MM.1S (cell line): ENCODE data around the gene WRAP73.

Experiments used
- DNase-seq: peaks from one replicate; pipeline ENCODE4 v3.0.0-alpha.2; 2015
- H2AFZ ChIP-seq: fragments of 300-600 bp; sonication (generic); 2 replicates; pipeline ENCODE4 v1.6.0; 2016; ENCODE audit warnings: antibody characterized with exemption, low read length
- H3F3A ChIP-seq: fragments of 300-600 bp; sonication (generic); 2 replicates; pipeline ENCODE4 v1.6.1; 2016; ENCODE audit warnings: mild to moderate bottlenecking, antibody characterized with exemption, low read length, moderate library complexity, mixed read lengths; ENCODE audit not compliant: insufficient read depth
- H3K27ac ChIP-seq: fragments of 300-600 bp; sonication (generic); 2 replicates; pipeline ENCODE4 v1.5.1; 2016; ENCODE audit warnings: mild to moderate bottlenecking, low read length
- H3K27me3 ChIP-seq: fragments of 300-600 bp; sonication (generic); replicated peaks from 2 replicates; pipeline ENCODE4 v1.6.0; 2016; ENCODE audit warnings: low read length; ENCODE audit not compliant: insufficient read depth
- H3K36me3 ChIP-seq: fragments of 300-600 bp; sonication (generic); replicated peaks from 2 replicates; pipeline ENCODE4 v1.6.1; 2016; ENCODE audit warnings: mild to moderate bottlenecking, low read length, mixed read lengths; ENCODE audit not compliant: insufficient read depth
- H3K4me1 ChIP-seq: fragments of 300-600 bp; sonication (generic); 2 replicates; pipeline ENCODE4 v1.6.1; 2016; ENCODE audit warnings: low read length, mixed read lengths
- H3K4me2 ChIP-seq: fragments of 300-600 bp; sonication (generic); 2 replicates; pipeline ENCODE4 v1.6.0; 2016; ENCODE audit warnings: low read depth, low read length
- H3K4me3 ChIP-seq: fragments of 300-600 bp; sonication (generic); 2 replicates; pipeline ENCODE4 v1.5.1; 2016; ENCODE audit warnings: low read length, mixed read lengths
- H3K79me2 ChIP-seq: fragments of 300-600 bp; sonication (generic); 2 replicates; pipeline ENCODE4 v1.6.1; 2016; ENCODE audit warnings: mixed run types, low read length, mixed read lengths
- H3K9ac ChIP-seq: fragments of 300-600 bp; sonication (generic); 2 replicates; pipeline ENCODE4 v1.6.1; 2016; ENCODE audit warnings: low read length, mixed read lengths
- H3K9me2 ChIP-seq: fragments of 300-600 bp; sonication (generic); replicated peaks from 2 replicates; pipeline ENCODE4 v1.6.1; 2016; ENCODE audit warnings: mild to moderate bottlenecking, low read length, mixed read lengths; ENCODE audit not compliant: insufficient read depth
- H3K9me3 ChIP-seq: fragments of 300-600 bp; sonication (generic); replicated peaks from 2 replicates; pipeline ENCODE4 v1.6.1; 2016; ENCODE audit warnings: mild to moderate bottlenecking, low read length, mixed read lengths; ENCODE audit not compliant: insufficient read depth
- H4K20me1 ChIP-seq: fragments of 300-600 bp; sonication (generic); 2 replicates; pipeline ENCODE4 v1.6.1; 2016; ENCODE audit warnings: mild to moderate bottlenecking, low read length, moderate library complexity, mixed read lengths; ENCODE audit not compliant: insufficient read depth
- EZH2 ChIP-seq: fragments of 300-600 bp; sonication (generic); optimal IDR thresholded peaks from 2 replicates; pipeline ENCODE3; 2017; ENCODE audit warnings: low read depth, mild to moderate bottlenecking, antibody characterized with exemption, low read length, mixed read lengths
- EZH2phosphoT487 ChIP-seq: fragments of 300-600 bp; sonication (generic); IDR thresholded peaks from 2 replicates; pipeline ENCODE4 v1.6.1; 2018; ENCODE audit warnings: antibody characterized with exemption, low read length
- TF ChIP-seq, protein P1 (sequence below): fragments of 300-600 bp; sonication (generic); IDR thresholded peaks from 2 replicates; pipeline ENCODE4 v1.5.1; 2016; ENCODE audit warnings: antibody characterized with exemption, low read length, mixed read lengths

WRAP73 gene

GRCh38 chr1:3593745-3594144, 56.2 kb downstream of the WRAP73 start:
- Histone ChIP-seq H2AFZ (no peak overlapping the region), H3K9ac (no peak overlapping the region), H3F3A (no peaks in the 10 kb centered on the region), H4K20me1 (no peaks in the 10 kb centered on the region), H3K9me3 (no peaks in the 10 kb centered on the region), H3K4me2 (no peak overlapping the region), H3K27ac (no peak overlapping the region), H3K27me3 (peaks cover 93% of the 10 kb centered on the region), H3K4me3 (no peak overlapping the region), H3K79me2 (no peaks in the 10 kb centered on the region), H3K36me3 (no peaks in the 10 kb centered on the region), H3K9me2 (no peaks in the 10 kb centered on the region), H3K4me1 (0 out of 2 replicates have a peak, but pooled peaks cover 9% of the 10 kb centered on the region)
- TF ChIP-seq, protein P1, sequence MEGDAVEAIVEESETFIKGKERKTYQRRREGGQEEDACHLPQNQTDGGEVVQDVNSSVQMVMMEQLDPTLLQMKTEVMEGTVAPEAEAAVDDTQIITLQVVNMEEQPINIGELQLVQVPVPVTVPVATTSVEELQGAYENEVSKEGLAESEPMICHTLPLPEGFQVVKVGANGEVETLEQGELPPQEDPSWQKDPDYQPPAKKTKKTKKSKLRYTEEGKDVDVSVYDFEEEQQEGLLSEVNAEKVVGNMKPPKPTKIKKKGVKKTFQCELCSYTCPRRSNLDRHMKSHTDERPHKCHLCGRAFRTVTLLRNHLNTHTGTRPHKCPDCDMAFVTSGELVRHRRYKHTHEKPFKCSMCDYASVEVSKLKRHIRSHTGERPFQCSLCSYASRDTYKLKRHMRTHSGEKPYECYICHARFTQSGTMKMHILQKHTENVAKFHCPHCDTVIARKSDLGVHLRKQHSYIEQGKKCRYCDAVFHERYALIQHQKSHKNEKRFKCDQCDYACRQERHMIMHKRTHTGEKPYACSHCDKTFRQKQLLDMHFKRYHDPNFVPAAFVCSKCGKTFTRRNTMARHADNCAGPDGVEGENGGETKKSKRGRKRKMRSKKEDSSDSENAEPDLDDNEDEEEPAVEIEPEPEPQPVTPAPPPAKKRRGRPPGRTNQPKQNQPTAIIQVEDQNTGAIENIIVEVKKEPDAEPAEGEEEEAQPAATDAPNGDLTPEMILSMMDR = no peak
- TF ChIP-seq EZH2 (no peak), EZH2phosphoT487 (no peak)
- DNase-seq = no peak

DNA sequence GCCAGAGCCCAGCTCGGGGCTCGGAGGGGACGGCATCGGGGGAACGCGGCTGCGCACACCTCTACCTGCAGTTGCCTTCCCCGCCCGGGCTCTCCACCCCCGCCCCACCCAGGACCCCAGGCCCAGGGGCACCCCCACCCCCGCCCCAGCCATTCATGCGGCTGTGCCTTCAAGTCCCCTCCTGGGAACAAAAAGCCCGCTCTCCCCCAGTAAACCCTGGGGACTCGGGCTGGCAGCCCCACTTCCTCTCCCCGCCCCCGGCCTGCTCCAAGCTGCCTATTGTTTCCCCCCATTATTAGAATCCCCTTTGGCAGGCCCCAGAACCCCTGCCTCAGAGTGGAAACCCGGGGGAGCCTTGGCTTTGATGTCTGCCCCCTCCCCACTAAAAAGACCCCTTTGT, 56.6 kb downstream of the WRAP73 start:
- Histone ChIP-seq H3F3A (no peaks in the 10 kb centered on the region), H3K9ac (no peak overlapping the region), H3K4me1 (0 out of 2 replicates have a peak, but pooled peaks cover 9% of the 10 kb centered on the region), H3K4me2 (no peak overlapping the region), H4K20me1 (no peaks in the 10 kb centered on the region), H3K9me2 (no peaks in the 10 kb centered on the region), H3K36me3 (no peaks in the 10 kb centered on the region), H3K9me3 (no peaks in the 10 kb centered on the region), H3K27ac (no peak overlapping the region), H3K4me3 (no peak overlapping the region), H3K27me3 (peaks cover 92% of the 10 kb centered on the region), H2AFZ (no peak overlapping the region), H3K79me2 (no peaks in the 10 kb centered on the region)
- no peak for DNase-seq
- TF ChIP-seq EZH2 (no peak), EZH2phosphoT487 (no peak)
- TF ChIP-seq, protein P1 = no peak

GRCh38 chr1:3590951-3591865, 58.7 kb downstream of the WRAP73 start:
- Histone ChIP-seq H3K4me3 (no peak overlapping the region), H4K20me1 (no peaks in the 10 kb centered on the region), H3K79me2 (no peaks in the 10 kb centered on the region), H3K4me1 (no peaks in the 10 kb centered on the region), H3K9me2 (no peaks in the 10 kb centered on the region), H3K9me3 (no peaks in the 10 kb centered on the region), H3K9ac (no peak overlapping the region), H3K4me2 (no peak overlapping the region), H3K27ac (no peak overlapping the region), H2AFZ (no peak overlapping the region), H3F3A (no peaks in the 10 kb centered on the region), H3K27me3 (peaks cover 88% of the 10 kb centered on the region), H3K36me3 (no peaks in the 10 kb centered on the region)
- no peak for TF ChIP-seq EZH2
- TF ChIP-seq, protein P1 = no peak
- no peak for TF ChIP-seq EZH2phosphoT487
- no peak for DNase-seq
